H9 (cell line): ENCODE data around the gene SPIB. TPM values are rescaled to one million over a fixed set of nuclear protein-coding genes. Genes with fewer than 3 reads are reported as not detected.

Experiments
- DNase-seq: peaks from one replicate; pipeline ENCODE4 v3.0.0-alpha.2; 2017
- H2AFZ ChIP-seq: one replicate; pipeline ENCODE4 v1.6.1; 2013; ENCODE audit warnings: mild to moderate bottlenecking, low read length, control low read depth, moderate library complexity
- H2AK5ac ChIP-seq: 2 replicates; pipeline ENCODE4 v1.6.1; 2013; ENCODE audit warnings: low read length, control low read depth, mixed read lengths; ENCODE audit not compliant: insufficient read length
- H2BK120ac ChIP-seq: one replicate; pipeline ENCODE4 v1.6.1; 2013; ENCODE audit warnings: low read depth, mild to moderate bottlenecking, low read length, control low read depth, inconsistent platforms; ENCODE audit not compliant: poor library complexity, severe bottlenecking
- H2BK12ac ChIP-seq: 2 replicates; pipeline ENCODE4 v1.6.1; 2013; ENCODE audit warnings: low read length, control low read depth, mixed read lengths, low read depth; ENCODE audit not compliant: insufficient read length
- H2BK15ac ChIP-seq: 2 replicates; pipeline ENCODE4 v1.6.1; 2013; ENCODE audit warnings: low read depth, low read length, control low read depth
- H2BK20ac ChIP-seq: one replicate; pipeline ENCODE4 v1.6.1; 2013; ENCODE audit warnings: low read depth, mild to moderate bottlenecking, low read length, control low read depth, inconsistent platforms; ENCODE audit not compliant: poor library complexity, severe bottlenecking
- H2BK5ac ChIP-seq: 2 replicates; pipeline ENCODE4 v1.6.1; 2013; ENCODE audit warnings: low read length, control low read depth, mixed read lengths; ENCODE audit not compliant: insufficient read length
- H3K14ac ChIP-seq: 2 replicates; pipeline ENCODE4 v1.6.1; 2013; ENCODE audit warnings: low read length, control low read depth; ENCODE audit not compliant: insufficient read depth
- H3K18ac ChIP-seq: 2 replicates; pipeline ENCODE4 v1.6.1; 2013; ENCODE audit warnings: low read depth, mild to moderate bottlenecking, mixed read lengths, low read length, control low read depth; ENCODE audit not compliant: insufficient read length
- H3K23ac ChIP-seq: 2 replicates; pipeline ENCODE4 v1.6.1; 2013; ENCODE audit warnings: low read length, control low read depth, mixed read lengths, low read depth; ENCODE audit not compliant: insufficient read length
- H3K23me2 ChIP-seq: 2 replicates; pipeline ENCODE4 v1.6.1; 2013; ENCODE audit warnings: low read depth, mild to moderate bottlenecking, mixed read lengths, low read length, control low read depth; ENCODE audit not compliant: insufficient read length, poor library complexity, severe bottlenecking
- H3K27ac ChIP-seq: 2 replicates; pipeline ENCODE4 v1.5.1; 2013; ENCODE audit warnings: low read length, control low read depth, mixed read lengths, low read depth; ENCODE audit not compliant: insufficient read length
- H3K27me3 ChIP-seq: 2 replicates; pipeline ENCODE4 v1.6.1; 2013; ENCODE audit warnings: low read length, control low read depth, inconsistent platforms; ENCODE audit not compliant: insufficient read depth
- H3K4ac ChIP-seq: 2 replicates; pipeline ENCODE4 v1.6.1; 2013; ENCODE audit warnings: low read depth, mild to moderate bottlenecking, control low read depth, inconsistent platforms, low read length, moderate library complexity
- H3K4me1 ChIP-seq: 2 replicates; pipeline ENCODE4 v1.6.1; 2013; ENCODE audit warnings: low read length, control low read depth, inconsistent platforms; ENCODE audit not compliant: insufficient read depth
- H3K4me2 ChIP-seq: 2 replicates; pipeline ENCODE4 v1.6.1; 2013; ENCODE audit warnings: low read length, control low read depth, mixed read lengths; ENCODE audit not compliant: insufficient read length, insufficient read depth
- H3K56ac ChIP-seq: 2 replicates; pipeline ENCODE4 v1.6.1; 2013; ENCODE audit warnings: low read depth, mild to moderate bottlenecking, mixed read lengths, low read length, control low read depth; ENCODE audit not compliant: insufficient read length
- H3K79me1 ChIP-seq: 2 replicates; pipeline ENCODE4 v1.6.1; 2013; ENCODE audit warnings: low read depth, mild to moderate bottlenecking, moderate library complexity, low read length, control low read depth, inconsistent platforms; ENCODE audit not compliant: insufficient read depth, poor library complexity, severe bottlenecking
- H3K79me2 ChIP-seq: 2 replicates; pipeline ENCODE4 v1.6.1; 2013; ENCODE audit warnings: low read length, control low read depth, inconsistent platforms; ENCODE audit not compliant: insufficient read depth
- H3K9ac ChIP-seq: 2 replicates; pipeline ENCODE4 v1.6.1; 2013; ENCODE audit warnings: low read length, control low read depth, mixed read lengths; ENCODE audit not compliant: insufficient read length; ENCODE audit errors: extremely low read depth
- H3K9me3 ChIP-seq: one replicate; pipeline ENCODE4 v1.6.1; 2013; ENCODE audit warnings: low read depth, low read length, inconsistent platforms; ENCODE audit not compliant: control insufficient read depth
- H3T11ph ChIP-seq: one replicate; pipeline ENCODE4 v1.6.1; 2013; ENCODE audit warnings: mild to moderate bottlenecking, low read length, control low read depth, inconsistent platforms
- H4K20me1 ChIP-seq: one replicate; pipeline ENCODE4 v1.6.1; 2013; ENCODE audit not compliant: control insufficient read depth, insufficient read length, insufficient read depth
- H4K5ac ChIP-seq: 2 replicates; pipeline ENCODE4 v1.6.1; 2013; ENCODE audit warnings: low read depth, mild to moderate bottlenecking, mixed read lengths, low read length, control low read depth; ENCODE audit not compliant: insufficient read length
- H4K8ac ChIP-seq: replicated peaks from 2 replicates; pipeline ENCODE4 v1.6.1; 2013; ENCODE audit warnings: low read length, control low read depth, mixed read lengths, low read depth; ENCODE audit not compliant: insufficient read length
- H4K91ac ChIP-seq: 2 replicates; pipeline ENCODE4 v1.6.1; 2013; ENCODE audit warnings: low read depth, mild to moderate bottlenecking, moderate library complexity, mixed read lengths, low read length, control low read depth; ENCODE audit not compliant: insufficient read length
- H3K27ac Mint-ChIP-seq, 3 experiments: 2 replicates in 2 of 3; 3 replicates in 1 of 3; pipeline ENCODE4 v1.8.0; 2020 to 2021; ENCODE audit warnings: mixed read lengths in 3 of 3, mild to moderate bottlenecking in 1 of 3, moderate library complexity in 1 of 3
- H3K27me3 Mint-ChIP-seq: 2 replicates; pipeline ENCODE4 v1.8.0; 2021; ENCODE audit warnings: low read depth, mild to moderate bottlenecking, moderate library complexity, mixed read lengths
- H3K36me3 Mint-ChIP-seq, 3 experiments: 2 replicates in 2 of 3; 3 replicates in 1 of 3; pipeline ENCODE4 v1.8.0; 2020 to 2021; ENCODE audit warnings: low read depth in 3 of 3, mixed read lengths in 3 of 3; ENCODE audit not compliant: insufficient read depth in 1 of 3
- H3K4me1 Mint-ChIP-seq, 2 experiments: 2 replicates each; pipeline ENCODE4 v1.8.0; 2020; ENCODE audit warnings: mixed read lengths in 2 of 2
- H3K4me3 Mint-ChIP-seq, 2 experiments: 2 replicates in 1 of 2; 3 replicates in 1 of 2; pipeline ENCODE4 v1.8.0; 2020 to 2021; ENCODE audit warnings: mild to moderate bottlenecking in 2 of 2, mixed read lengths in 2 of 2, moderate library complexity in 1 of 2
- H3K9me3 Mint-ChIP-seq, 2 experiments: 2 replicates in 1 of 2; 3 replicates in 1 of 2; pipeline ENCODE4 v1.8.0; 2020; ENCODE audit warnings: mild to moderate bottlenecking in 2 of 2, mixed read lengths in 2 of 2, moderate library complexity in 1 of 2
- WGBS: extraction: QIAGEN DNeasy Blood & Tissue Kit; methylation state at CpG from one replicate; pipeline ENCODE4 v1.1.7; 2013; ENCODE audit warnings: missing lambda C conversion rate, low lambda C conversion rate, mixed read lengths; ENCODE audit not compliant: insufficient read length; ENCODE audit errors: extremely low coverage; 5-methylcytosine and 5-hydroxymethylcytosine counted together
- total RNA-seq: library from RNA; stranded (reverse); gene quantifications from 2 replicates; pipeline ENCODE4 v1.2.1, GENCODE V29; 2021
- TF ChIP-seq, protein P1 (sequence below): fragments of 200-600 bp; sonication (generic); conservative IDR thresholded peaks from 3 replicates; pipeline ENCODE4 v1.8.0; 2021; ENCODE audit warnings: antibody characterized with exemption, mild to moderate bottlenecking

Gene SPIB
- total RNA-seq, 1 experiment from 2014 or later: 33.3 TPM

DNA sequence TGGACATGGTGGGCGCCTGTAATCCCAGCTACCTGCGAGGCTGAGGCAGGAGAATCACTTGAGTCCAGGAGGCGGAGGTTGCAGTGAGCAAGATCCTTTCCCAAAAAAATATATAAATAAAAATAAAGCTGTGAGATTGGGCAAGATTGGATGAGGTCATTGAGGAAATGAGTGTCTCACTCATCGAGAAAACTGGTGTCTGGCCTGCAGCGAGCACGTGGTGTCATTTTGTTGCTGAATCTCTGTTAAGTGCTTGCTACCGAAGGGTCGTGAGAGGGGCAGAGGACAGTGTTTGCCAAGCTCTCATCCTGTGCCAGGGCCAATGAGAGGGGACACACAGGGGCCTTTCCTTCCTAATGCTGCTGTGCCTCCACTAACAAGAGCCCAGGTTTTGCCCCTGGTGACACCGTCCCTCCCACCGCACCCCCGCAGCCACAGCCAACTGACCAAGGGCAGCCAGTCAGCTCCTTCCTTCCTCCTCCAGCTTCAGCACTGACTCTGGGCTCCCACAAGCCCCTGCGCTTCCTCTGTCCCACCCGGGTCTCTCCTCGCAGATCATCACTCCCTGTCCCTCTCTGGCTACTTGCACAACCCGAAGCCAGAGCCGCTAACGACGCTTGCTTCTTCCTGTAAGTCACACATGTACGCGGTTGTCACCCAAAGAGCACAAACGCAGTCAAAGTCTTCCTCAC, 31.4 kb upstream of the SPIB start:
- Mint-ChIP-seq H3K4me1 (peaks cover 15 to 17% of the 10 kb centered on the region in 2 experiments), H3K36me3 (peaks cover 48 to 63% (median 50%) of the 10 kb centered on the region in 3 experiments), H3K4me3 (peak overlapping the region in 1 of 2 experiments; percentile 29; a peak in 1 of 5 replicates), H3K9me3 (peaks cover 16% of the 10 kb centered on the region in 2 experiments), H3K27me3 (no peaks in the 10 kb centered on the region; the same call in 1 of the 2 replicates), H3K27ac (0 out of 7 replicates have a peak overlapping the region, but pooled peaks of 2 of the 3 experiments have one; percentile 3 to 16)
- H3K9me3 ChIP-seq: no peaks in the 10 kb centered on the region
- no peak overlapping the region for H3K18ac ChIP-seq
- H2BK12ac ChIP-seq: no peak overlapping the region
- no peak overlapping the region for H3K27ac ChIP-seq
- H3K79me1 ChIP-seq: peaks cover 8% of the 10 kb centered on the region
- no peak overlapping the region for H3K4me2 ChIP-seq
- peaks cover 14% of the 10 kb centered on the region for H3K23me2 ChIP-seq
- H3K23ac ChIP-seq: no peak overlapping the region
- H2AK5ac ChIP-seq: no peak overlapping the region
- H4K91ac ChIP-seq: no peak overlapping the region
- TF ChIP-seq, protein P1, sequence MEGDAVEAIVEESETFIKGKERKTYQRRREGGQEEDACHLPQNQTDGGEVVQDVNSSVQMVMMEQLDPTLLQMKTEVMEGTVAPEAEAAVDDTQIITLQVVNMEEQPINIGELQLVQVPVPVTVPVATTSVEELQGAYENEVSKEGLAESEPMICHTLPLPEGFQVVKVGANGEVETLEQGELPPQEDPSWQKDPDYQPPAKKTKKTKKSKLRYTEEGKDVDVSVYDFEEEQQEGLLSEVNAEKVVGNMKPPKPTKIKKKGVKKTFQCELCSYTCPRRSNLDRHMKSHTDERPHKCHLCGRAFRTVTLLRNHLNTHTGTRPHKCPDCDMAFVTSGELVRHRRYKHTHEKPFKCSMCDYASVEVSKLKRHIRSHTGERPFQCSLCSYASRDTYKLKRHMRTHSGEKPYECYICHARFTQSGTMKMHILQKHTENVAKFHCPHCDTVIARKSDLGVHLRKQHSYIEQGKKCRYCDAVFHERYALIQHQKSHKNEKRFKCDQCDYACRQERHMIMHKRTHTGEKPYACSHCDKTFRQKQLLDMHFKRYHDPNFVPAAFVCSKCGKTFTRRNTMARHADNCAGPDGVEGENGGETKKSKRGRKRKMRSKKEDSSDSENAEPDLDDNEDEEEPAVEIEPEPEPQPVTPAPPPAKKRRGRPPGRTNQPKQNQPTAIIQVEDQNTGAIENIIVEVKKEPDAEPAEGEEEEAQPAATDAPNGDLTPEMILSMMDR: no peak
- no peak overlapping the region for H3K9ac ChIP-seq
- H2BK20ac ChIP-seq: no peak overlapping the region
- WGBS: no CpG with 5 or more reads among the region's 21 CpGs
- H2BK120ac ChIP-seq: no peak overlapping the region
- H3K4me1 ChIP-seq: no peaks in the 10 kb centered on the region
- no peak overlapping the region for H3K14ac ChIP-seq
- no peak for DNase-seq
- H2BK15ac ChIP-seq: no peak overlapping the region
- no peak overlapping the region for H2BK5ac ChIP-seq
- H4K20me1 ChIP-seq: no peaks in the 10 kb centered on the region
- no peak overlapping the region for H3K56ac ChIP-seq
- peaks cover 12% of the 10 kb centered on the region; the same call in 1 of the 2 replicates for H3K79me2 ChIP-seq
- no peak overlapping the region for H3K4ac ChIP-seq
- no peak overlapping the region for H2AFZ ChIP-seq
- H4K5ac ChIP-seq: no peak overlapping the region
- no peak overlapping the region for H3T11ph ChIP-seq
- no peaks in the 10 kb centered on the region for H3K27me3 ChIP-seq
- no peak overlapping the region for H4K8ac ChIP-seq
